BLaER1 treated with 17β-estradiol and CSF1 and Interleukin-3, amounts not matched to agents 10 nM and 100 nM (cell line): ENCODE measurements around the gene CCR3.
A peak's percentile ranks its signal among the peaks of the same experiment; 100 is the strongest.

Experiments used
- H3K27ac ChIP-seq, 11 experiments: shearing (Covaris generic); formaldehyde crosslinking; 2 replicates each; pipeline ENCODE4 v1.8.1; 2022
- H3K27me3 ChIP-seq, 11 experiments: shearing (Covaris generic); formaldehyde crosslinking; 2 replicates each; pipeline ENCODE4 v1.8.1; 2022
- H3K36me3 ChIP-seq, 11 experiments: shearing (Covaris generic); formaldehyde crosslinking; 2 replicates each; pipeline ENCODE4 v1.8.1; 2022
- H3K4me1 ChIP-seq, 10 experiments: shearing (Covaris generic); formaldehyde crosslinking; 2 replicates each; pipeline ENCODE4 v1.8.1; 2022
- H3K4me2 ChIP-seq, 11 experiments: shearing (Covaris generic); formaldehyde crosslinking; 2 replicates each; pipeline ENCODE4 v1.8.1; 2022
- H3K4me3 ChIP-seq, 10 experiments: shearing (Covaris generic); formaldehyde crosslinking; 2 replicates each; pipeline ENCODE4 v1.8.1; 2022
- H3K9ac ChIP-seq, 11 experiments: shearing (Covaris generic); formaldehyde crosslinking; 2 replicates each; pipeline ENCODE4 v1.8.1; 2022
- H3K9me3 ChIP-seq, 11 experiments: shearing (Covaris generic); formaldehyde crosslinking; replicated peaks in 1 of 11; 2 replicates each; pipeline ENCODE4 v1.8.1; 2022
- H4K20me1 ChIP-seq, 11 experiments: shearing (Covaris generic); formaldehyde crosslinking; 2 replicates each; pipeline ENCODE4 v1.8.1; 2022
- Cebpa-rat ChIP-seq, 11 experiments: shearing (Covaris generic); IDR thresholded peaks; 2 replicates each; pipeline ENCODE4 v1.8.1; 2022

Gene CCR3

DNA sequence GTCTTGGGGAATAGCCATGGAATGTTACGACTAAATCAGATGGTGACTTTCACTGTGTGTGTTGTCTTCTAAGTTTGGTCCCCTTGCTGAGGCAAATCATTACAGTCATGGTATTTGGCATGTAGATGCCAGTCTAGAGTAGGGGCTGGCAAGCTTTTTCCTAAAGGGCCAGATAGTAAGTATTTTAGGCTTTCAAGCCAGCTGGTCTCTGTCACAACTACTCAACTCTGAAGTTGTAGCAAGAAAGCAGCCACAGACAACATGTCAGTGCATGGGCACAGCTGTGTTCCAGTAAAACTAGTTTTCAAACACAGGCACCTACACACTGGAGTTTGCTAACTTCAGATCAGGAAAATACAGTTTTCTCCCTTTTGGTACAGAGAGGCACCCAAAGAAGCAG, 39.3 kb downstream of the CCR3 start:
- no peak for TF ChIP-seq Cebpa-rat (IDR thresholded peaks at IDR 0.05)
- H3K4me2 ChIP-seq = no peak overlapping the region
- H3K27me3 ChIP-seq = no peaks in the 10 kb centered on the region
- no peaks in the 10 kb centered on the region for H4K20me1 ChIP-seq
- H3K36me3 ChIP-seq = 0 out of 22 replicates have a peak, but pooled peaks cover 0 to 6% (median 0%) of the 10 kb centered on the region in 11 experiments
- no peak overlapping the region for H3K4me3 ChIP-seq
- peaks cover 0 to 41% (median 15%) of the 10 kb centered on the region in 10 experiments; a peak in 14 of 20 replicates for H3K4me1 ChIP-seq
- H3K9me3 ChIP-seq = peaks cover 27 to 41% (median 36%) of the 10 kb centered on the region in 11 experiments
- H3K9ac ChIP-seq = no peak overlapping the region
- H3K27ac ChIP-seq = no peak overlapping the region

DNA sequence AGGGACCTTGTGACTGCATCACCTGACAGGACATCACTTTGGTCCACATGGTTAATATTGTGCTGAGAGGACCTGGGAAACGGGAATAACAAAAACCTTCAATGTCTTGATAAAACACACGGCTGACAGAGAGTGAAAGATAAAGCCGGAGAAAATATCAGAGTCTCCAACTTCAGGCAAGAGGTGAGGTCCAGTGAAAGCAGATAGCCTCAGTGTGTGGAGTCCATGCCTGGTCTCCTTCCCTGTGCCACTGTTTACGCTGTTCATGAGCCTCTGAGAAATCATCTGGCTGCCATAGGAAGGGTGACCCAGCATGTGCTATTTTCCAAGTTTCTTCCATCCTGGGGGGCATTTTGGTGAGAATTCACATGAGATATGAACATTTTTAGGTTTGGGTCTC, 39.8 kb downstream of the CCR3 start:
- no peaks in the 10 kb centered on the region for H4K20me1 ChIP-seq

DNA sequence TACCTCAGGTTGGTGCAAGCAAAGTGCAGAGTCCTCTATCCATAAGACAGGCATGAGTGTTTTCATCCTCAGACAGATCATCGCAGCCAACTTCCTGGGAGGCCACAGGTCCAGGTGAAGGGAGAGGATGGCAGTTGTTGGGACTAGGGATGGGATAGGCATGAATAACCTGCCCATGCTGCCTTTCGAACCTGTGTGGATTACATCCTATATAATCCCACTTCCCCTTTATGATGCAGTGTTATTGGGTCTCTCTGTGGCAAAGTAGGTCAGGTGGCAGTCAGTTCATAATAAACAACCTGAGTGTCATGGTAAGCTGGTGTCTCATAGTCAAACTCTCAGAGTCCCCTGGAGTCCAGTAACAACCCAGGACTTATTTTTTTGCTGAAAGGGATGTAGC, 40.4 kb downstream of the CCR3 start:
- Histone ChIP-seq H3K4me1 (peaks cover 0 to 32% (median 15%) of the 10 kb centered on the region in 10 experiments; a peak in 14 of 20 replicates), H3K9me3 (peaks cover 24 to 31% (median 30%) of the 10 kb centered on the region in 11 experiments), H3K9ac (no peak overlapping the region), H4K20me1 (no peaks in the 10 kb centered on the region), H3K36me3 (0 out of 22 replicates have a peak, but pooled peaks cover 0 to 6% (median 0%) of the 10 kb centered on the region in 11 experiments), H3K4me3 (no peak overlapping the region), H3K27me3 (no peaks in the 10 kb centered on the region), H3K4me2 (peak overlapping the region in 5 of 11 experiments; percentile 9 to 63 (median 52); a peak in 7 of 22 replicates), H3K27ac (0 out of 22 replicates have a peak overlapping the region, but pooled peaks of 1 of the 11 experiments have one; percentile 13)
- TF ChIP-seq Cebpa-rat (IDR thresholded peaks at IDR 0.05) = no peak

More for the DNA sequence above, 39.8 kb downstream of the CCR3 start:
- no peak for TF ChIP-seq Cebpa-rat (IDR thresholded peaks at IDR 0.05)
- Histone ChIP-seq H3K9ac (no peak overlapping the region), H3K4me2 (no peak overlapping the region), H3K27me3 (no peaks in the 10 kb centered on the region), H3K27ac (no peak overlapping the region), H3K4me3 (no peak overlapping the region), H3K36me3 (0 out of 22 replicates have a peak, but pooled peaks cover 0 to 6% (median 0%) of the 10 kb centered on the region in 11 experiments), H3K9me3 (peaks cover 26 to 37% (median 35%) of the 10 kb centered on the region in 11 experiments), H3K4me1 (peaks cover 0 to 36% (median 15%) of the 10 kb centered on the region in 10 experiments; a peak in 14 of 20 replicates)

DNA sequence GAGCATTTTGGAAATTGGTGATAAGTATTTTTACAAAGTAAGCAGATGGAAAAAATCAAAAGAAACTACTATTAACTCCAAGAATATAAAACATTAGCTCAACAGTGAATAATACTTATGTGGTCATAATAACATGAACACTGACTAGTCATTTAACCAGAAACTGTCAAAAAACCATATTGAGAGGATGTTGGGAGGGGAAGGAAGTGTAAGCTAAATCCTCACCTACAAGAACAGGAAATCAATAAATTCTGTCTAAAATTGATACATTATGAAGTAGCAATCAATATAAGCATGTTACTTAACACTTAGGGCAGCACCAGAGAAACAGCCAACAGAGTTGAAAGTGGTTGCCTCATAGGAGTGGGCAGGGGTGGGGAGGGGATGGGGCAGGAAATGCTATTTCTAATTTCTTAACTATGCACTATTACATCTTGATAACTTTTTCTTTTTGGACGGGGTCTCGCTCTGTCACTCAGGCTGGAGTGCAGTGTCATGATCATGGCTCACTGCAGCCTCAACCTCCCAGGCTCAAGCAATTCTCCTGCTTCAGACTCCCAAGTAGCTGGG, 41.7 kb downstream of the CCR3 start:
- Histone ChIP-seq H3K27ac (peak overlapping the region in 1 of 11 experiments; percentile 19; a peak in 2 of 22 replicates), H3K9ac (no peak overlapping the region), H3K4me1 (peaks cover 0 to 33% (median 15%) of the 10 kb centered on the region in 10 experiments; a peak in 14 of 20 replicates), H3K4me3 (no peak overlapping the region), H3K4me2 (peak overlapping the region in 7 of 11 experiments; percentile 3 to 63 (median 22); a peak in 11 of 22 replicates), H3K9me3 (peaks cover 11 to 18% (median 17%) of the 10 kb centered on the region in 11 experiments), H3K27me3 (no peaks in the 10 kb centered on the region), H4K20me1 (no peaks in the 10 kb centered on the region), H3K36me3 (0 out of 22 replicates have a peak, but pooled peaks cover 0 to 4% (median 0%) of the 10 kb centered on the region in 11 experiments)
- no peak for TF ChIP-seq Cebpa-rat (IDR thresholded peaks at IDR 0.05)

DNA sequence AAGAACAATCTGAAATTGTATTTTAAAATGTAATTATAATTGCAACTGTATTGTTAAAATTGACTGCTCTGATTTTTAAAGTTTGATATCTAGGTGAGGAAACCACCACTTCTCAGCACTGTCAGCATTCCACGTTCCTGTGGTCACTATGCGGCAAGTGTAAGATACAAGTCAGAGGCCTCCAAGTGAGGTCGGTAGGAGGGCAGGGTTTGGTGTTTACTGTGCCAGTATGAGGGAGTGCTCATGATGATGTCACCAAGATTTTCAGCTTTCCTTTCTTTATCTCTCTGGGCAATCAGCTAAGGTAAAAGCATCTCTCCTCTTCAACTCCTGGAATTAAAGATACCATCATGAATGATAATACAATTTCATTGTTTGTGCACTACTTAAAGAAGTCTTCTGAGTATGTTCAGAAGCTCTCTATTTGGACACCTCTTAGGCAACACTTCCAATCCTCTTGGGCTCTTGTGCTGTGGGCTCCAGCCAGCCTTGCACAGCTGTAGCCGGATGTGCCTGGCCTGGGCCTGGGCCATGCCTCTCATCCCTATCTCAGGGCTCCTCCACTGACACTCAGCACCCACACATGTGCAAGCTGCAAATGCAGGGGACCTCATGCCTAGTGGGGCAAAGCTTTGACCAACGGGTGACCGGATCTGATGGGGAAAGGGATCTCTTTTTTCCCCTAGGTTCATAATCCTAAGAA, 42.9 kb downstream of the CCR3 start:
- H3K9ac ChIP-seq = no peak overlapping the region
- H3K4me1 ChIP-seq = peaks cover 0 to 45% (median 15%) of the 10 kb centered on the region in 10 experiments; a peak in 14 of 20 replicates

DNA sequence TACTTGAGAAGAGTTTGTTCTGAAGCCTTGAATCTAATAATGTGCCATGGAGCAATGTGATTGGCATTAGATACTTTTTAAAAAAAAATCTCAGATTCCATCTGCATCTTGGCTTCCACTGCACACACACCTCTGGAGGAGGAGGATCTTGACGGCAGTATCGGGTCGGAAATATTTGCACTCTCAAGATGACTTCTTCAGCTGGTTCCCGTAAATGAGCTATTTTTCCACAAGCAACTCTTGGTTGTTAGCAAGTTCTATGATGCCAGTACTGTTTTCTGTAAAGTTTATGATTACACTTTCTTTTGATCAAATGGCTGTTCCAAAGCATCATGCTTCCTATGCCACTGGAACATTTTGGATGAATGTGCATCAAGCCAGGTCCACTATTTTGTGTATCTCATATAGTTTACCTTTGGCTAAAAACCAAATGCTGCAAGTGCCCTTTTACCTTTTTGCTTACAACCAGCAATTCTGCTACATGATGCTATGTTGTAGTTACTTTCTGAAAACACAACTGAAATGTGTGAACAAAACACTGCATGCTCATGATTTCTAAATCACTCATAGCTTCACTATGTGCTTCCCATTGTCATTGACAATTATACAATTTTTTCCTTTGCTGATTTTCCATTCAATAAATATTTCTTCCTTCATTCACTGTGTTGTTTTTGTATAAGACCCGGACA, 43.8 kb downstream of the CCR3 start:
- no peaks in the 10 kb centered on the region for H3K9me3 ChIP-seq
- H3K4me3 ChIP-seq = no peak overlapping the region
- peaks cover 0 to 53% (median 18%) of the 10 kb centered on the region in 10 experiments; a peak in 14 of 20 replicates for H3K4me1 ChIP-seq
- H3K4me2 ChIP-seq = no peak overlapping the region
- H3K27ac ChIP-seq = no peak overlapping the region
- no peaks in the 10 kb centered on the region for H4K20me1 ChIP-seq
- H3K9ac ChIP-seq = no peak overlapping the region
- TF ChIP-seq Cebpa-rat (IDR thresholded peaks at IDR 0.05) = no peak
- H3K36me3 ChIP-seq = no peaks in the 10 kb centered on the region
- H3K27me3 ChIP-seq = no peaks in the 10 kb centered on the region

More for the DNA sequence above, 42.9 kb downstream of the CCR3 start:
- Histone ChIP-seq H3K27ac (no peak overlapping the region), H3K36me3 (no peaks in the 10 kb centered on the region), H3K9me3 (peaks cover 0 to 6% (median 5%) of the 10 kb centered on the region in 11 experiments; a peak in 18 of 22 replicates), H3K4me3 (no peak overlapping the region), H3K27me3 (no peaks in the 10 kb centered on the region), H3K4me2 (peak overlapping the region in 3 of 11 experiments; percentile 9 to 33 (median 24); a peak in 4 of 22 replicates), H4K20me1 (no peaks in the 10 kb centered on the region)
- TF ChIP-seq Cebpa-rat (IDR thresholded peaks at IDR 0.05) = no peak

DNA sequence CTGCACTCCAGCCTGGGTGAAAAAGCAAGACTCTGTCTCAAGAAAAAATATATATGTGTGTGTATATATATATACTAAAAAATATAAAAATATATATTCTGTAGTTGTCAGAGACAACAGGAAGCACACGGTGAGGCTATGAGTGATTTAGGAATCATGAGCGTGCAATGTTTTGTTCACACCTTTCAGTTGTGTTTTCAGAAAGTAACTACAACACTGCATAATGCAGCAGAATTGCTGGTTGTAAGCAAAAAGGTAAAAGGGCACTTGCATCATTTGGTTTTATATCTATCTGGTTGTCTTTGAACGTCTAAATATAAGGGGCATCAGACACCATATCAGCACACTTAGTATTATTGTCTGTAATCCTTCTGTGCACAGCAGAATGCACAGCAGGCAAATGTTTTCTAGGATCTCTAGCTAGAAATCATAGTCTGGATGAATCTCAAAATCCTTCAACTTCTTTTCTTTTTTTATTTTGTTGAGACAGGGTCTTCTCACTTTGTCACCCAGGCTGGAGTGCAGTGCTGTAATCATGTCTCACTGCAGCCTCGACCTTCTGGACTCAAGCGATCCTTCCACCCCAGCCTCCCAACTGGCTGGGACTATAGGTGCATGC, 44.8 kb downstream of the CCR3 start:
- peaks cover 0 to 53% (median 18%) of the 10 kb centered on the region in 10 experiments; a peak in 14 of 20 replicates for H3K4me1 ChIP-seq
- TF ChIP-seq Cebpa-rat (IDR thresholded peaks at IDR 0.05) = no peak
- H3K36me3 ChIP-seq = no peaks in the 10 kb centered on the region
- no peak overlapping the region for H3K27ac ChIP-seq
- H4K20me1 ChIP-seq = no peaks in the 10 kb centered on the region
- no peaks in the 10 kb centered on the region for H3K9me3 ChIP-seq
- no peak overlapping the region for H3K4me3 ChIP-seq
- H3K27me3 ChIP-seq = no peaks in the 10 kb centered on the region
- H3K4me2 ChIP-seq = no peak overlapping the region
- H3K9ac ChIP-seq = no peak overlapping the region

DNA sequence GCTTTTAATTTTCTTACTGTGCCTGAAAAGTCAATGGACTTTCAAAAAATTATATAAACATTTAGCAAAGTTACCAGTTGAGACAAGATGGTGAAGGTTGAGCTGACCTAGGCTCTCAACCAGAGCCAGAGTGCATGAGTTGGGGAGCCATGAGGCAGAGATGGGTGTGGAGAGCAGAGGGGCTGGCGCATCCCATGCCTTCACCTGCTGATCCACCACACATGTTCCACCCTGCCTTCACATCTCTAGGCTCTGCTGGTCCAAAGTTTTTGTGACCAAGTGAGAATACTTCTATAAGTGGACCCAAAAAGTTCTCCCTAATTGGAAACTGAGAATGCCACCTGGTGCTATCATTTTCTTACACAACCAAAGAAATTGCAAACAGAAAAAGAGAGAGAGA, 47.3 kb downstream of the CCR3 start:
- Histone ChIP-seq H3K27me3 (no peaks in the 10 kb centered on the region), H3K4me2 (peak overlapping the region in 4 of 11 experiments; percentile 34 to 56 (median 46); a peak in 6 of 22 replicates)
- TF ChIP-seq Cebpa-rat (IDR thresholded peaks at IDR 0.05) = no peak

More for the DNA sequence above, 47.3 kb downstream of the CCR3 start:
- H3K27ac ChIP-seq = no peak overlapping the region
- no peaks in the 10 kb centered on the region for H3K9me3 ChIP-seq
- H3K9ac ChIP-seq = no peak overlapping the region
- peaks cover 0 to 50% (median 3%) of the 10 kb centered on the region in 10 experiments; a peak in 9 of 20 replicates for H3K4me1 ChIP-seq
- H4K20me1 ChIP-seq = no peaks in the 10 kb centered on the region
- no peak overlapping the region for H3K4me3 ChIP-seq
- H3K36me3 ChIP-seq = no peaks in the 10 kb centered on the region
